ELF-1 (cell line): Measurements from ENCODE around the gene TMED9.

Experiments
- DNase-seq: peaks from one replicate; pipeline ENCODE4 v3.0.0-alpha.2; 2016; ENCODE audit warnings: low read depth, low spot score

Gene TMED9

DNA sequence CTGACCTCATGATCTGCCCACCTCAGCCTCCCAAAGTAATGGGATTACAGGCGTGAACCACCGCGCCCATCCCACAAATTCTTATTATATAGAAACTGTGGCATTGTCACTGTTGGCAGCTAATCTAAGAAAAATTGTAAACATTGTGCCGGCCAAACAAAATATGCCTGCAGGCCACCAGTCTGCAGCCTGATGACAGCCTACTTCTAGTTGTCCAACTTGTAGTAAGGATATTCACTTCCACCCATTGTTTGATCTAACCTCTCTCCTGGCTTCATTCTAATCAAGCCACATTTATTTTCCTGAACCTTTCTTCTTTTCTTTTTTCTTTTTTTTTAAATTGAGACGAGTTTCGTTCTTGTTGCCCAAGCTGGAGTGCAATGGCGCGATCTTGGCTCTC is 13.7 kb upstream of the TMED9 start:
- no peak for DNase-seq

DNA sequence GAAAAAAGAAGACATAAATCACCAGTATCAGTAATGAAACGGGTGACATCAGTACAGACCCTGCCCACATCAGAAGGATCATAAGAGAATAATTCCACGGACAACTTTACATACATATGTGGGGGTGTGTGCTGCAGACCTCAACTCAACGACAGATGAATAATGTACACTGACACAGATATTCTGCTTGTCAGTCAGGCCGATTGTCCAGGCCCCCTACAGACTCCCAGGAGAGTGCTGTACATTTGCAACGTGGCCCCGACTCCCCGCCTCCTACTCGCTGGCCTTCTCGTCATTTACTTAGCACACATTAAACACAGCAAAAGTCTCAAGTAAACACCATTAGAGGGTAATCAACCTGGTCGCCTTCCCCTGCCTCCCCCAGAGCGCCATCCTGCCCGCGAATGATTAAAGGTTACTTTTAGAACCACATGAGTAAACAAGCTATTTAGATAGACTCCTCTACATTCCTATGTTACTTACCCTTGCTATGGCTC is 3.5 kb upstream of the TMED9 start:
- no peak for DNase-seq

- DNase-seq, result no peak
These were observed 1.6 kb upstream of the TMED9 start for GRCh38 chr5:177590406-177590805.

- no peak for DNase-seq
These were observed 353 bp upstream of the TMED9 start for GRCh38 chr5:177591690-177592009.

- no peak for DNase-seq
These were observed 902 bp downstream of the TMED9 start for GRCh38 chr5:177592905-177593304.

GRCh38 chr5:177593511-177593910 is 1.5 kb downstream of the TMED9 start:
- no peak for DNase-seq

- no peak for DNase-seq
These were observed 2.1 kb downstream of the TMED9 start for GRCh38 chr5:177594071-177594470.

GRCh38 chr5:177595026-177595585 is 3.1 kb downstream of the TMED9 start:
- no peak for DNase-seq

GRCh38 chr5:177595991-177596774 is 4.2 kb downstream of the TMED9 start:
- DNase-seq, result no peak

DNA sequence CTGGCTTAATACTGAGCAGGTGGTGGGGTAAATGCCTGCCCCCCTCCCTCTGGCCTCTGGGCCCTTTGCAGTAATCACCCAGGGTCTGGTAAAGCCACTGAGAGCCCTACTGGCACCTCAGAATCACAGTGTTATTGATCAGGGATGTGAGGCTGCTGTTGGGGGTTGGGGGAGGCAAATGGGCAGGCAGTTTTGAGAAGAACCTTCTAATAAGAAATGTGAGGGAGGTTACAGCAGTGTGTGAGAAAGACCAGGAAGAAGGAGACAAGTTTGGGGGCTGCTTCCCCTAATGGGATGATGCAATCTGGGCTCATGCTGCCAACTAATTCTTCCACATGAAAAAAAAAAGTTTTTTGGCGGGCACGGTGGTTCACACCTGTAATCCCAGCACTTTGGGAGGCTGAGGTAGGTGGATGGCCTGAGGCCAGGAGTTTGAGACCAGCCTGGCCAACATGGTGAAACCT is 4.8 kb downstream of the TMED9 start:
- no peak for DNase-seq

DNA sequence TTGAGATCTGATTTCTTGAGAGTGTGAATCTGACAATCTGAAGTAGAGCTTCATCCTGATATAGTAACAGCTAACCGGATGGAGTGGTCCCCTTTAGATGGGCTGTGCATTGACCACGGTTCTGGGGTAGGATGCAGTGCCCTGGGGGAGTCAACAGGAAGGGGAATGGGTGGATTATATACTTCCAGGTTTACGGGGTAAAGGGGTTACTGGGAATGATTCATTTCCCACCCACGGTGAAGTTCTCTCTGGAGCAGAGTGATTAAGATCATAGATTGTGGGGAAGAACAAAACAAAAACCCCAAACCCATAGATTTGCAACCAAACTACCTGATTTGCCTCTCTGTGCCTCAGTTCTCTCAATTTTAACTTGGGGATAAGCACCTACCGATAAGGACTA is 6.5 kb downstream of the TMED9 start:
- DNase-seq, result no peak

GRCh38 chr5:177599731-177600507 is 7.9 kb downstream of the TMED9 start, which contains the start of gene B4GALT7:
B4GALT7 (plus strand) TSS chr5:177600132; CDS start chr5:177600211, 79 bp downstream.
- peak; percentile 76 for DNase-seq

DNA sequence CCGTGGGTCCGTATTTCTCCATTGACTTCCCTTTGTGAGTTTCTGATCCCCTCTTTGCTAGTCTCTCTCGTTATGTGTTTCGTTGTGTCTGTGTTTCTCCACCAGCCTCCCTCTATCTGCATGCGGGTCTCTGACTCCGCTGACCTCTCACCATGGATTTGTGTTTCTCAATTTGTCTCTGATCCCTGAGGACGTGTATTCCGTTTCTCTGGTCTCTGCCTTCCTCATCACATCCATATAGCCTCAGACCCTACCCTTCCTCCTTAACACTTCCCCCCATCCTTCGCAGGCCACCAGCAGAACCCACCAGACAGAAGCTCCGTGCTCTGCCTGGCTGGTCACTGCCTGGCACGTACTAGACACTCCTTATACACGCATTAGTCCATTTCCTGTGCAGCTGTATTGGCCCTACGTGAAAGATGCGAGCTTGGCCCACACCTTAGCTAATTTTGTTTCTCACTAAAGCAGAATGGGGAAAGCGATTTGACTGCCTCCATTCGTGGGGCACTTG is 8.6 kb downstream of the TMED9 start:
- peak; percentile 9 for DNase-seq

DNA sequence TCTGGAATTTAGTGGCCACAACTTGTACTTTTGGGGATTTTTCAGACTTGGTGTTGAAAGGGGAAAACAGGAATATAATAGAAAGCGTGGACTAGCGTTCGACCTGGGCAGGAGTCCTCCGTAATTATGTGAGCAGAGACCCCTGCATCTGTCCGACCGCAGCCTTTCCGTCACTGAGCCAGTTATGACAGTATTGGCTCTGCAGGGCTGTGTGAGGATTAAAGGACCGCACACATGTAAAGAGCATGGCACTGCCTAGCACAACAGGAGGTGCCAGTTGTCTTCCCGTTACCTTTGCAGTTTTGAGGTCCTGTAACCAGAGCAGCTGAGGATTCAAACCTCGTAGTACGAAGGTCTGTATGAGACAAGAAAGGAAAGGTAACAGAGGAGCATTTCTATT is 9.1 kb downstream of the TMED9 start:
- DNase-seq, result no peak

DNA sequence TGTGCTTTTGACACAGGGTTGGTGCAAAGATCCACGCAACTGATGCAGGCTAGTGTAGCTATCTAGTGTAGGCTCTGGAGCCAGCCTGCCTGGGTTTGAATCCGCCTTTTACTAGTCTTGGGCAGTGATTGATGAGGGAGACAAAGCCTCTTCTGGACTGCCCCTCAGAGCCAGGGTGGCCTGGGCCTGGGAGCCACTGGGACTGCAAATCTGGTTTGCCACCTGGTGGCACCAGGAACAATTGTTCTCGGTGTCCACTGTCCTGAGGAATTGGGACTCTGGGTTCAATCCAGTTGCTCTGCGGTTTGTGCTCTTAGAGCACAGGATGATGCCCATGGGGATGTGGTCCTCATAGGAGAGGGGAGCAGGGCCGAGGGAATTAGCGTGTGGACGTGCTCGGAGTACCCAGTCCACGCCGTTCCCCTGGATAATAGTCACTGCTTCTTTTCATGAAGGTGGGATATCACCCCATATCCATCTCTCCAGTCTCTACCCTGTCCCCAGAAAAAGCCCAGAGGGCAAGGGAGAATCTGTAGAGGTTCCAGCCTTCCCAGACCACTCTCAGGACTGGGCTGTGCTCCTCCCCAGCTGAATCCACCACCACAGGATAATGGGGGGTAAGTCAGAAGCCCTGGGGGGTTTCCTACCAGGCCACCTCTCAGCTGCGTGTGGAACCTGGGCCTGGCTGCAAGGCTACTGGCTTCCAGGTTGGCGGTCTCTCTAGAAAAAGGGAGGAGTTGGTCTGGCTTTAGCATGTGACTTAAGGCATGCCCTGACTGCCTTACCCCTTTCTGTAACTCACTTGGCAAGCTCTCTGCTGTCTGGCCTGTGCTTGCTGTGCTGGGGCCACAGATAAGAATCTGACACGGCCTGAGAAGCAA is 9.8 kb downstream of the TMED9 start:
- DNase-seq, result peak; percentile 44

- DNase-seq, result no peak
These were observed 10.4 kb downstream of the TMED9 start for GRCh38 chr5:177602458-177602830.

- DNase-seq, result no peak
These were observed 11.6 kb downstream of the TMED9 start for GRCh38 chr5:177603631-177604030.

DNA sequence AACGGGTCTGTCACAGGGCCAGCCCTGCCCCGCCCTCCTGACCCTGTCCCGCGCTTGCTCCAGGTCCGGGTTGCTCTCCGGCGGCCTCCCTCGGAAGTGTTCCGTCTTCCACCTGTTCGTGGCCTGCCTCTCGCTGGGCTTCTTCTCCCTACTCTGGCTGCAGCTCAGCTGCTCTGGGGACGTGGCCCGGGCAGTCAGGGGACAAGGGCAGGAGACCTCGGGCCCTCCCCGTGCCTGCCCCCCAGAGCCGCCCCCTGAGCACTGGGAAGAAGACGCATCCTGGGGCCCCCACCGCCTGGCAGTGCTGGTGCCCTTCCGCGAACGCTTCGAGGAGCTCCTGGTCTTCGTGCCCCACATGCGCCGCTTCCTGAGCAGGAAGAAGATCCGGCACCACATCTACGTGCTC is 12.1 kb downstream of the TMED9 start:
- DNase-seq, result peak; percentile 2

DNA sequence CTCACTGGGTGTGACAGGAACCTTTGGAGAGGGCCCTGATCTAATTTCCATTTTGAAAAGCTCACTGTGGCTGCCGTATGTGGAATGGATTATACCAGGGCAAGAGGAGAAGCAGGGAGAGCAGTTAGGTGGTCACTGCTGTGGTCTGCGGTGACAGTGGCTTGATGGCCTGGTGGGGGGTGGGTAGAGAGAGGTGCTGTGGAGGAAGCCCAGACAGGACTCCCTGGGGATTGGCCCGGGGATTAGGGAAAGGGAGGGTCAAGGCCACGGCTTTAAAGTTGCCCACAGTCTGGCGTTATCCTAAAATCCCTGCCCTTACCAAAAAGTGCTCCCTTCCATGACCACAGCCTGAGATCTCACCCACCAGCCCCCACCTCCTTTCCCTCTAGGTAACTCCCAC is 12.7 kb downstream of the TMED9 start:
- no peak for DNase-seq

DNA sequence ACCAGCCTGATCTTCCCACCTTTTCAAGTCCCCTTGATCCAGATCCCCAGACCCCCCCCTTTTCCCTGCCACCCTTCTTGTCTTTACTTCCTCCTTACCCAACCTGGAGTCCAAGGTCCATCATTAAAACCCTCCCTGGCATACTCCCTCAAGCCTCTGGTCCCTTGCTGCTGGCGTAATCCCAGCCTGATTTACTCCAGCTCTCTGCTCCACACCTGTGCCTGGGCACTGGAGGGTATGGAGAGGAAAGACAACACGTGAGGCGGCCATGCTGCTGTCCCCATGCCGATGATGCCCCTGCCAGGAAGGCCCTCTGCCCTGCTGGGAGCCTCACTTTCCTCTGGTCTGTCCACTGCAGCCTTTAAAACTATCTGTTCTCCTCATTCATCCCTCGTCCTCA is 13.1 kb downstream of the TMED9 start:
- no peak for DNase-seq

- no peak for DNase-seq
These were observed 13.7 kb downstream of the TMED9 start for GRCh38 chr5:177605667-177606066.
